Chondrocyte (in vitro differentiated cells): ENCODE results near the gene GOLGA8A. TPM values are rescaled to one million over a fixed set of nuclear protein-coding genes. Genes with fewer than 3 reads are reported as not detected.
A peak's percentile ranks its signal among the peaks of the same experiment; 100 is the strongest.

Experiments
- DNase-seq: peaks from one replicate; pipeline ENCODE4 v3.0.0; 2021; ENCODE audit warnings: mixed read lengths, low spot score
- H3K27ac Mint-ChIP-seq: one replicate; pipeline ENCODE4 v1.8.0; 2021; ENCODE audit warnings: mild to moderate bottlenecking, moderate library complexity, mixed read lengths; ENCODE audit not compliant: unreplicated experiment
- H3K27me3 Mint-ChIP-seq: 2 replicates; pipeline ENCODE4 v1.8.0; 2021; ENCODE audit warnings: low read depth, mixed read lengths
- H3K36me3 Mint-ChIP-seq: 2 replicates; pipeline ENCODE4 v1.8.0; 2021; ENCODE audit warnings: low read depth, mixed read lengths
- H3K4me1 Mint-ChIP-seq: 2 replicates; pipeline ENCODE4 v1.8.0; 2021; ENCODE audit warnings: low read depth, mild to moderate bottlenecking, mixed read lengths
- H3K4me3 Mint-ChIP-seq: one replicate; pipeline ENCODE4 v1.8.0; 2021; ENCODE audit warnings: mild to moderate bottlenecking, moderate library complexity, mixed read lengths; ENCODE audit not compliant: unreplicated experiment
- H3K9me3 Mint-ChIP-seq: 2 replicates; pipeline ENCODE4 v1.8.0; 2021; ENCODE audit warnings: low read depth, mixed read lengths
- CTCF ChIP-seq: fragments of 200-600 bp; sonication (generic); IDR thresholded peaks from 2 replicates; pipeline ENCODE4 v1.5.0; 2021; ENCODE audit warnings: antibody characterized with exemption, mild to moderate bottlenecking, moderate library complexity
- long read RNA-seq: library from polyadenylated mRNA; stranded (forward); transcript quantifications from one replicate; pipeline ENCODE4 v2.0.0, GENCODE V29; 2021
- total RNA-seq: library from RNA; stranded (reverse); gene quantifications from 3 replicates; pipeline ENCODE4 v1.2.1, GENCODE V29; 2021

Gene GOLGA8A
- 106 to 116 TPM (median 106 TPM) in 3 replicates for total RNA-seq
- long read RNA-seq, partial matches to known transcripts, result 13 of 62 reads
- long read RNA-seq, other reads (novel, unspliced or antisense), result 49 of 62 reads

GRCh38 chr15:34437687-34438086 is at the start of gene GOLGA8A:
GOLGA8A (minus strand) TSS chr15:34437808; CDS start chr15:34389691, 48,117 bp downstream.
- no peak for TF ChIP-seq CTCF
- peak within 1 kb of the TSS; percentile 89 for H3K4me3 Mint-ChIP-seq
- DNase-seq, result no peak
- H3K36me3 Mint-ChIP-seq, result peaks cover 13% of the 10 kb centered on the region
- H3K4me1 Mint-ChIP-seq, result peaks cover 20% of the 10 kb centered on the region
- H3K9me3 Mint-ChIP-seq, result no peaks in the 10 kb centered on the region
- H3K27ac Mint-ChIP-seq, result peak within 1 kb of the TSS; percentile 94
- H3K27me3 Mint-ChIP-seq, result peaks cover 14% of the 10 kb centered on the region

GRCh38 chr15:34483644-34484043 is 46.0 kb upstream of the GOLGA8A start:
- H3K27ac Mint-ChIP-seq, result no peak overlapping the region
- no peaks in the 10 kb centered on the region for H3K9me3 Mint-ChIP-seq
- no peak for DNase-seq
- H3K27me3 Mint-ChIP-seq, result peaks cover 56% of the 10 kb centered on the region
- peaks cover 2% of the 10 kb centered on the region for H3K36me3 Mint-ChIP-seq
- H3K4me1 Mint-ChIP-seq, result no peaks in the 10 kb centered on the region
- TF ChIP-seq CTCF, result no peak
- no peak overlapping the region for H3K4me3 Mint-ChIP-seq

GRCh38 chr15:34481370-34481769 is 43.8 kb upstream of the GOLGA8A start:
- Mint-ChIP-seq H3K27me3 (peaks cover 68% of the 10 kb centered on the region), H3K9me3 (no peaks in the 10 kb centered on the region)

GRCh38 chr15:34473840-34474239 is 36.2 kb upstream of the GOLGA8A start:
- Mint-ChIP-seq H3K36me3 (no peaks in the 10 kb centered on the region), H3K4me1 (no peaks in the 10 kb centered on the region), H3K27me3 (peaks cover 51% of the 10 kb centered on the region), H3K9me3 (no peaks in the 10 kb centered on the region), H3K4me3 (no peak overlapping the region), H3K27ac (no peak overlapping the region)
- no peak for DNase-seq
- TF ChIP-seq CTCF, result no peak

More at GRCh38 chr15:34481370-34481769, 43.8 kb upstream of the GOLGA8A start:
- Mint-ChIP-seq H3K27ac (no peak overlapping the region), H3K4me1 (no peaks in the 10 kb centered on the region), H3K36me3 (peaks cover 2% of the 10 kb centered on the region), H3K4me3 (no peak overlapping the region)
- no peak for DNase-seq
- TF ChIP-seq CTCF, result no peak

GRCh38 chr15:34472947-34473346 is 35.3 kb upstream of the GOLGA8A start:
- no peak overlapping the region for H3K27ac Mint-ChIP-seq
- no peaks in the 10 kb centered on the region for H3K9me3 Mint-ChIP-seq
- TF ChIP-seq CTCF, result no peak
- H3K4me1 Mint-ChIP-seq, result no peaks in the 10 kb centered on the region
- no peak for DNase-seq
- H3K27me3 Mint-ChIP-seq, result peaks cover 44% of the 10 kb centered on the region
- H3K4me3 Mint-ChIP-seq, result no peak overlapping the region
- no peaks in the 10 kb centered on the region for H3K36me3 Mint-ChIP-seq
